ENCODE measurements around the gene RAB7A. TPM values are rescaled to one million over a fixed set of nuclear protein-coding genes. Genes with fewer than 3 reads are reported as not detected.
"Not testable (repeated sequence)": the region's sequence is repeated elsewhere in the genome, so short reads cannot be mapped to it uniquely, and the experiment has no call there.

Gene RAB7A
- total RNA-seq, 1 experiment from 2014 or later = 57.8 TPM

DNA sequence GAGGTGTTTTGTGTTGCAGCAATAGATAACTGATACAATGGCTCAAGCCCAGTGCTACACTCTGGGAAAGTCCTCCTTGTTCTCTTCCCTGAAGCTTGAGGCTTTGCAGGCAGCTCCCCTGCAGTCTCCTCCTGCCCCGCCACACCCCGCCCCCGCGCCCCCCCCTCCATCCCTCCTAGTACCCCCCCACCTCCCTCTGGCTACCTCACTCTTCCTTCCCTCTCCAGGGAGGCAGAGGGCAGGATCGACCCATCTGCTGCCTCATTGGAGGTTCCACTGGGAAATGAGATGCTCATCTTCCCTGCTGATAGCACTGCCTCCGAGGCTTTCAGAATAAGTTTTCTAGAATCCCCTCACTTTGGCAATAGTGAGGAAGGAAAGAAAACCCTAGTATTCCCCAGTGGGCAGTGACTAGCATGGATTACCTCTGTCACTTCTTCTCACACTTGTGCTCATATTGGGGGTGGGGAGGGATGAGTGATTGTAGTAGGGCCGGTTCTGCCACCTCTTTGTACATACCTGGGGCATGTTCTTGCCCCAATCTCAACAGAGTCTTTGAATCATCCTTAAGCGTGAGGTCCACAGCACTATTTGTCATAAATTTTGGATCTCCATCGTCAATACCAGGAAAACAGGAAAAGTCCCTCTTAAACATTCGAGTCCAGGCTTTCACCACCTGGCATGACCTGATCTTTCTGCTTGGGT is 16.3 kb upstream of the RAB7A start:
- no peak for DNase-seq (ENCODE audit: extremely low read depth, low read depth)

DNA sequence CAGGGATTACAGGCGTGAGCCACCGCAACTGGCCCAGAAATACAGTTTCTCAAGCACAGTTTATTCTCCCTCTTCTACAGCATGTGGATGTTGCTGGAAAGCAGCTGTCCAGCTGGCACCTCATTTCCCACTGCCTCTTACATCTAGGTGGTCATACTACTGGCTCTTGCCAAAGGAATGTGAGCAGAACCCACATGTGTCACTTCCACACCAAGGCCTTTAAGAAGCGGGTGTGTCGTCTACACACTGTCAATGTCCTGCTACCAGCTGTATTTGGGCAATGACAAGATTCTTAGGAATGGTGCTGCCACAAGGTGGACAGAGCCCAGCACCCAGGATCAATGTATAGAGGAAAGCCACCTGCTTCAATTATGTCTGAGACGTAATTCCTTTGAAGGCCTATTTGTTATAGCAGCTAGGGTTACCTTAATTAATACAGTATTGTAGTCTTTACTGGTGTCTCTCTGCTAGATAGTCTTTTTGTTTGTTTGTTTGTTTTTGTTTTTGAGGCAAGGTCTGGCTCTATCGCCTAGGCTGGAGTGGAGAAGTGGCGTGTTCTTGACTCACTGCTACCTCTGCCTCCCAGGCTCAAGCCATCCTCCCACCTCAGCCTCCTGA is 15.1 kb upstream of the RAB7A start:
- DNase-seq (ENCODE audit: extremely low read depth, low read depth) = no peak

DNA sequence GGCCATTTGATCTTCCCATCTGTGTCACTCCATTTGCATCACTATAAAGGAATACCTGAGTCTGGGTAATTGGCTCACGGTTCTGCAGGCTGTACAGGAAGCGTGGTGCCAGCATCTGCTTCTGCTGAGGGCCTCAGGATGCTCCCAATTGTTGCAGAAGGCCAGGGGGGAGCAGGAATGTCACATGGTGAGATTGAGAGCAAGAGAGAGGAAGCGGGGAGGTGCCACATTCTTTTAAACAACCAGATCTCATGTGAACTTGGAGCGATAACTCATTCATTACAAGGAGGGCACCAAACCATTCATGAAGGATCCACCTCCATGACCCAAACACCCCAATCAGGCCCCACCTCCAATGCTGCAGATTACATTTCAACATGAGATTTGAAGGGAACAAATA is 13.1 kb upstream of the RAB7A start:
- DNase-seq (ENCODE audit: extremely low read depth, low read depth) = no peak

DNA sequence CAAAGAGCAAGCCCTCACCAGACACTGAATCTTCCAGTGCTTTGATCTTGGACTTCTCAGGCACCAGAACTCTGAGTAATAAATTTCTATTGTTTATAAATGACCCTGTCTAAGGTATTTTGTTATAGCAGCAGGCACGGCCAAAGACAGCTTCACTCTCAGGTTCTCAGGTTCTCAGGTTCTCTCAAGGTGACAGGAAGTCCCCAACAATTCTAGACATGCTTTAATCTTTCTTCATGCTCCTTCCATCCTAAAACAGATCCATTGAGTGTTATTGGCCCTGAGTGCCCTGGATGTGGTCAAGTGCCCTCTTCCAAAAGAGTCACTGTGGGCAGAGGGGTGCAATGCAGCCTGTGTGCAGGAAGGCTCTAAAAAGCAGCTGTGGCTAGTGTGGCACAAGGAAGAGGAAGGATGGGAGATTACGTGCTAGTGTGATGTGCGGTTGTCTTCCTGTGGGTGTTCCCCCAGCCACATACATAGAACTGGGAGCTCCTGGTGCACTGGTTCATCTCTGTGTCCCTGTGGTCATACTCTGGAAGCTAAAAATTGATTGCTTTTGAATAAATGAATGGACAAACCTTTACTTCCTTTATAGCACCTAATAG is 11.0 kb upstream of the RAB7A start:
- no peak for DNase-seq (ENCODE audit: extremely low read depth, low read depth)

DNA sequence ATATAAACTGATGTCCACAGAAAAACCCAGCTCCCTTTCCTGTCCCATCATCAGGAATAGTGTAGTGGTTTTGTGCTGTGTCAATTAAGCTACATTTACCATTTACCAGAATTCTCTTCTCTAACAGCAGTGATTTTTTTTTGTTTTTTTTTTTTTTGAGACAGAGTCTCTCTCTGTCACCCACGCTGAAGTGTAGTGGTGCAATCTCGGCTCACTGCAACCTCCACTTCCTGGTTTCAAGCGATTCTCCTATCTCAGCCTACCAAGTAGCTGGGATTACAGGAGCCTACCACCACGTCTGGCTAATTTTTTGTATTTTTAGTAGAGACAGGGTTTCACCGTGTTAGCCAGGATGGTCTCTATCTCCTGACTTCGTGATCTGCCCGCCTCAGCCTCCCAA is 7.1 kb upstream of the RAB7A start:
- DNase-seq (ENCODE audit: extremely low read depth, low read depth) = not testable (repeated sequence)

DNA sequence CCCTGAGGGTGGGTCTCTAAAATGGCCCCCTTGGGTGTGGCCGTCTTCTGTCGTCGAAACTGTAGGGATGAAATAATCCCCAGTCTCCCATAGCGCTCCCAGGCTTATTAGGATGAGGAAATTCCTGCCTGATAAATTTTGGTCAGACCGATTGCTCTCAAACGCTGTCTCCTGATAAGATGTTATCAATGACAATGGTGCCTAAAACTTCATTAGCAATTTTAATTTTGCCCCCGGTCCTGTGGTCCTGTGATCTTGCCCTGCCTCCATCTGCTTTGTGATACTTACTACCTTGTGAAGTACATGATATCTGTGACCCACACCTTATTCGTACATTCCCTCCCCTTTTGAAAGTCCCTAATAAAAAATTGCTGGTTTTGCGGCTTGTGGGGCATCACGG is 5.1 kb upstream of the RAB7A start:
- no peak for DNase-seq (ENCODE audit: extremely low read depth, low read depth)

DNA sequence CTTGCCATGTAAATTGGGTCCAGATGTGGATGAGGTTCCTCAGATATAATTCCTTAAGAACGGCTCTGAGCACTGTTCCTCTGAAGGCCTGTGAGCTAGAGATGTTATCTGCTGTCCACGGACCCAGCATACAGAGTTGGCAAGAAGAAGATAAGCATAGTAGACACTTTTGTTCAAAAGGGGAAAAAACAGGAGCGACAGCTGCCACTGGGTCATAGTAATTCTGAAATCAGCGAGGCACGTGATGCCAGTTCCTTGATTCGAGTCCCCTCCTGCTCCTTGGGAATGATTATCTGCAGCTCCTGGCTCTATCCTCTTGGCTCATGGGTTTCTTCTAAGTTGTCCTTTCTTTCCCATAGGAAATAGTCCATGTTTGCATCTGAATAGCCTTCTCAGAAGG is 2.5 kb upstream of the RAB7A start:
- no peak for DNase-seq (ENCODE audit: extremely low read depth, low read depth)

DNA sequence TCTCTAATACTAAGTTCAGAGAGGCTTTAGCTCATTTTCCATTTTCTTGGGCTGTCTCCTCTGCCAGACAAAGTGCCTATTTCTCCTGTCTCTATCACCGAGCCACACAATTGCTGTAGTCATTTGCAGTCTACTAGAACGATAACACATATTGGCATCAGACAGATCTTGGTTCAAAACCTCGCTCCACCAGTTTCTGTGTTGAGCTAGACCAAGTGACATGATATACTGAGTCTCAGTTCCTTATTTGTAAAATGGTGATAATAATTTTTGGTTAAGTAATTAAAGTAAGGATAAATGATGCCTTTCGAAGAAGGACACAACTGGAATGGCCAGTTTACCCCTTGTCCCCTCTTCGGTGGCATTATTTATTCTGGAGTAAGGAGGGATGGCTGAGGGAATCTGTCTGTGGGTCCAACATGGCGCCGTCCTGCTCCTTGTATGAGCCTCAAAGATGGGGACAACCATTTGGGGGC is 398 bp upstream of the RAB7A start:
- DNase-seq (ENCODE audit: extremely low read depth, low read depth) = no peak

DNA sequence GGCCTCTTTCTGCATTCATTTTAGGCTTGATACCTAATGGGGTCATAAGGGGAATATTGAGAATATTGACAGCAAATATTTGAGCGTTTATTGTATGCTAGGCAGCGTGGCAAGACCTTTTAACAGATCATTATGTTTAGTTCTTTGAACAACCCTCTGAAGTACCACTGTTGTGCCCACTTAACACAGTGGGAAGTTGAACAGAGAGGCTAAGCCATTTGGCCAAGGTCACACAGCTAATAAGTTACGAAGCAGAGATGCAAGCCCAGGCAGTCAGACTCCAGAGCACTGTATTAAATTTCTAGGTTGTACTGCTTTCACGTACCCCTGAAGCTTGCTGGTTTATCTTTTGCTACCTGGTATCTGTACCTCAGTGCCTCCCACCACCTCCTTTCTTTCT is 1.1 kb downstream of the RAB7A start:
- no peak for DNase-seq (ENCODE audit: extremely low read depth, low read depth)

DNA sequence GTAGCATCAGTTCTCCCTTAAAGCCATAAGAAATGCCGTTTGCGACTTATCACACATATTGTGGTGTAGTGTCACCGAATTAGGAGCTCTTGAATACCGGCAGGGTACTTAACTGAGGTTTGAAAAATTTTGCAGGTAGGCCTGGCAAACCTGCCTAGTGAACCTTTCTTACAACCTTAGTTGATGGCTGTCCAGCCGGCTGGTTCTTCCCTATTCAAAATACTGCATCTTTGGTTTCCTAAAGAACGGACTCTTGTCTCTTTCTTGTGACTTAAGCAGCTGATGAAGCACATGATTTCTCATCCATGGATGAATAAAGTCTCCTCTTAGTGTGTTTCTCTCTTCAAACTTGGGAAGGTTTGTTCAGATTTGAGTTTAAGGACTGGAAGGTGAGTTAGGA is 1.5 kb downstream of the RAB7A start:
- DNase-seq (ENCODE audit: extremely low read depth, low read depth) = no peak

DNA sequence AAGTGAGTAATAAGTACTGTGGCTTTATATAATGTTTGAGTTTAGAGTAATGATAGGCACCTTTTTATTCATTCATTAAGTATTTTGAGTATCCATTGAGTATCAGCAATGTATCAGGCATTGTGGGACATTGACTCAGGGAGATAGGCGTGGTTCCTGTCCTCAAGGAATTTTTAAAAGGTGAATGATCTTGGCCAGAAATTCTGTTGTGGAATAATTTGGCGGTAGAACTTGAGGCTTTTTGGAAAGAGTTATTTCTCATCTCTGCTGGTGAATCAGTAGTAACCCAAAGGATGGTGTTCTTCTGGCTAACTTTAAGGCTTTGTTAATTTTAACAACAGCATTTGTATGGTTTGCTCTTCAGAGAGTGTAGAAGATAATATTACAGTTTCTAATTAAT is 2.0 kb downstream of the RAB7A start:
- no peak for DNase-seq (ENCODE audit: extremely low read depth, low read depth)

DNA sequence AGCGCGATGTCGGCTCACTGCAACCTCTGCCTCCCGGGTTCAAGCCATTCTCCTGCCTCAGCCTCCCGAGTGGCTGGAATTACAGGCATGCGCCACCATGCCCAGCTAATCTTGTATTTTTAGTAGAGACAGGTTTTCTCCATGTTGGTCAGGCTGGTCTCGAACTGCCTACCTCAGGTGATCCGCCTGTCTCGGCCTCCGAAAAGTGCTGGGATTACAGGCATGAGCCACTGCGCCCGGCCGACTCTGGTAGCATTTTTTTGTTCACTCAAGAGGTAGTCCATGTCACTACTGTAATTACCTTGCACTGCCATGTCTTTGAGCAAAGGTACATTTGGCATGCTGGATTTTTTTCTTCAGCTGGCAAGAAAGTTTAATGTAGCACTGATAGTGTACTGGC is 2.5 kb downstream of the RAB7A start:
- not testable (repeated sequence) for DNase-seq (ENCODE audit: extremely low read depth, low read depth)

DNA sequence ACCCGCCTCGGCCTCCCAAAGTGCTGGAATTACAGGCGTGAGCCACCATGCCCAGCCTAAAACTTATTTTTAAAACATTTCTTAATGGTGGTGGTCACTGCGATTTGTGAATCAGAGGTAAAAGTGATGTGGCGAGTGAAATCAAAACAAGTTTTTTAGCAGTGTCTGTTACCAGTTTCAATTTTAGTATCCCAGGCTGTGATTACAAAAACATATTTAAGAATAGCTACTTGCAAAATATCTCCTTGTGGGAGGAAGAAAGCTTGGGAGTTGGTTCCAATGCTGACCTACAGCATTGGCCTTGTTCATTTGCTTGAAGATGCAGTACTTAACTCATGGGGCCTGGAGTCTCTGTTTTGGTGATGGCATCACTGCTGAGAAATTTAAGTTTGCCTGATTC is 4.5 kb downstream of the RAB7A start:
- no peak for DNase-seq (ENCODE audit: extremely low read depth, low read depth)

DNA sequence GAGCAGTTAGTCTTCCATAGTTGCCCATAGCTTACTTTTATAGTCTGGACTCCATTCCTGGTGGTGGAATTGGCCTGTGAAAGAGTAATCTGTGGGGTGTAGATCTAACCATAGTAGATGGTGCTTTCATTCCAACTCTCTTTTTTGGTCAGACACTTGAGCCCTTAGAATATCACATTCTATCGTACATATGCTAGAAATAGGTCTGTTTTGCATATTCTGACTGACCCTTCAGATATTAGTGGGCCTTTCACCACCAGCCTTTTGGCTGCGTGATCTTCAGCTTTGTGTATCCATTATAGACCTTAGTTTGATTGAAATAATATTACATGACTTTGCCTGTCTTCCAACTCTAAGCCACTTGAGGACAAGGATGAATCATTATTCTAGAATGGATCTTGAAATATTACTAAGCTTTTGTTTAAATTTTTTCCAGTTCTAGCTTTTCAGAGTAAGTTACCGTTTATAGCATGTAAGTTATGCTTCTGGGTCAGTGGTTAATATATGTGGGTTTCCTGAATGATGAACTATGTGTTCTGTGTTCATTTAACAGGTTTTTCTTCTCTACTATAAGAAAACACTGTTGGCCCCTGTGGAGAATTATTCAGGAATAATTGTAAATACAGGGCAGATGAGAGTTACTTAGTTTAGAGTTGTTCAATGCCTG is 8.7 kb downstream of the RAB7A start:
- no peak for DNase-seq (ENCODE audit: extremely low read depth, low read depth)

DNA sequence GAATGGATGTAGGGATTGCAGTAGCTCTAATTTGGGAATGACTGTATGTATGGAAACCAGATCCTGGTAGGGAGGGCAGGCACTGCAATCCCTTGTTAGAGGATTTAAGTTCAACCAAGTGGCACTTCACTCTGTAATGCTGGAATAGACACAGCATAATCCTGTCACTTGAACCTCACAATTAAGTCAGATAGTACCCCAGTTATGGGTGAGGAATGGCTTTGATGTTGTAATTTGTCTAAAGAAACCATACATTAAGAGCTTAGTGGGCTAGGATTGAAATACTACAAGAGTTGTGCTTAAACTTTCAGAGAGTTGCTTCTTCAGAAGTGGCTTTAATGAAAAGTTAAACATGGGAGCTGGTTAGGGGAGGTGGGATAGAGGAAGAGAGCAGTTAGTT is 9.3 kb downstream of the RAB7A start:
- DNase-seq (ENCODE audit: extremely low read depth, low read depth) = no peak

DNA sequence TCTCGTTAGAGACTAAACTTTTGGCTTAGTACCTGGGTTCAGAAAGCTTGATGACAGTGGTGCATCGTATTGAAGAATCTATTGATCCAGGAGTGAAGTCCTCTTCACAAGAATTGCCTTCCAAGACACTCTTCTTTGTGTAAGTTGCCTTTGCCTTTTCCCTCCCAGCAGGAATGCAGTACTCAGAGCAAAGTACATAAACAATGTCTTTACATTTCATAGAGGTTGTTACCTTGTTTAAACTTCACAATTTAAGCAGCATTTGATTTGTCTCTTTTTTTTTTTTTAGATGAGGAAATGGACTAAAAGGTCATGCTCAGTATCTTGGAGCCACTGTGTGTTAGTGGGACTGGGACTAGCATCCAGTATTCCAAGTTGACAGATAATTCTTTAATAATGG is 9.9 kb downstream of the RAB7A start:
- no peak for DNase-seq (ENCODE audit: extremely low read depth, low read depth)

DNA sequence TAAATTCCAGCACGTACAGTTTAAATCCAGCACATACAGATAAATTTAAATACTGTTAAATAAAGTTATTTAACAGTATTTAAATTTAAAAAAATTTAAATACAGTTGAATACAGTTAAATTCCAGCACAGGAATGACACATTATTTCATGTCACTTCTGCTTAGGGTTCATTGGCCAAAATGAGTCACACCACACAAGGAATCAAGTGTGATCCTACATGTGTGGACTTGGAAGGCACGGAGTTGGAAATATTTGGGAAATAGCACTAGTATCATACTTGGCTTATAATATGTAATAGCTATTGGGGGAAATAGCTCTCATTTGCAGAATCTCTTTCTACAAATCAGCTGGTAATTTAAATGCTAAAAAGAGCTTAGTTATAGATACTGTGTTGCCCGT is 10.6 kb downstream of the RAB7A start:
- DNase-seq (ENCODE audit: extremely low read depth, low read depth) = no peak

DNA sequence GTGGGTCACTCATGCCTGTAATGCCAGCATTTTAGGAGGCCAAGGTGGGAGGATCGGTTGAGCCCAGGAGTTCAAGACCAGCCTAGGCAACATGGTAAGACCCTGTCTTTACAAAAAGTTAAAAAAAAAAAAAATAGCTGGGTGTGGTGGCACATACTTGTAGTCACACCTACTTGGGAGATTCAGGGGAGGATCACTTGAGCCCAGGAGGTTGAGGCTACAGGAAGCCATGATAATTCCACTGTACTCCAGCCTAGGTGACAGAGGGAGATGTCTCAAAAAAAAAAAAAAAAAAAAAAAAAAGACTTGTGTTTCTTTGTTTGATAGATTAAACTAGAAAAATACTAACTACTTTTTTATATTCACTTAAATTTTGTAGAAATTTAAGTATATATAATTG is 14.6 kb downstream of the RAB7A start:
- no peak for DNase-seq (ENCODE audit: extremely low read depth, low read depth)

DNA sequence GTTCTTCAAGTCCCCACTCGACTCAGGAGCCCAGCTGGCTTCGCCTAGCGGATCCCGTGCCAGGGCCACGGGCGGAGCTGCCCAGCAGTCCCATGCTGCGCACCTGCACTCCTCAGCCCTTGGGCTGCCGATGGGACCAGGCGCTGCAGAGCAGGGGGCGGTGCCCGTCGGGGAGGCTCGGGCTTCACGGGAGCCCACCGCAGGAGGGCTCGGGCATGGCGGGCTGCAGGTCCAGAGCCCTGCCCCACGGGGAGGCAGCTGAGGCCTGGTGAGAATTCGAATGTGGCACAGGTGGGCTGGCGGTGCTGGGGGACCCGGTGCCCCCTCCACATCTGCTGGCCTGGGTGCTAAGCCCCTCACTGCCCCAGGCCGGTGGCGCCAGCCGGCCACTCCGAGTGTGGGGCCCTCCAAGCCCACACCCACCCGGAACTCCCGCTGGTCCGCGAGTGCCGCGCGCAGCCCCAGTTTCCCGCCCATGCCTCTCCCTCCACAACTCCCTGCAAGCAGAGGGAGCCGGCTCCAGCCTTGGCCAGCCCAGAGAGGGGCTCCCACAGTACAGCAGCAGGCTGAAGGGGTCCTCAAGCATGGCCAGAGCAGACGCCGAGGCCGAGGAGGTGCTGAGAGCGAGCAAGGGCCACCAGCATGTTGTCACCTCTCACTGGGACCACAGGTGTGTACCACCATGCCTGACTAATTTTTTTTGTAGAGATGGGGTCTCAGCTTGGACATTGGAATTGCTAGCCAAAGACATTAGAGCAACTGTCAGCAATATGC is 17.0 kb downstream of the RAB7A start:
- no peak for DNase-seq (ENCODE audit: extremely low read depth, low read depth)

DNA sequence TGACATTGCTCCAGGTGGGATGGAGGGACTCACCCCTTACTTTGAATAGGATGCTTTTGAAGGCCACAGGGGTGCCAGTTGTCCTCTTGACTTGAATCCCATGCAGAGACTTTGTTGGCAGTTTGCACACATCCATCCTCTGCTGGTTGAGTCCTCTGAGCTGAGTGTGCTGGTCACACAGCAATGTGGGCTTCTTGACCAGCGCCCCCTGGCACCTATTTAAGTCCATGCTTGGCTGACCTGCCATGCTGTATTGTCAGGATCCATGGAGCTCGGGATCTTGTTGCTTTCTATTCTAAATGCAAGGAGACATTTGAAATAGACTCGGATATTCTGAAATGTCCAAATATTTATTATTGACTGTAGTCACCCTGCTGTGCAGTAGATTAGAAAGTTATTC is 19.8 kb downstream of the RAB7A start:
- DNase-seq (ENCODE audit: extremely low read depth, low read depth) = no peak

DNA sequence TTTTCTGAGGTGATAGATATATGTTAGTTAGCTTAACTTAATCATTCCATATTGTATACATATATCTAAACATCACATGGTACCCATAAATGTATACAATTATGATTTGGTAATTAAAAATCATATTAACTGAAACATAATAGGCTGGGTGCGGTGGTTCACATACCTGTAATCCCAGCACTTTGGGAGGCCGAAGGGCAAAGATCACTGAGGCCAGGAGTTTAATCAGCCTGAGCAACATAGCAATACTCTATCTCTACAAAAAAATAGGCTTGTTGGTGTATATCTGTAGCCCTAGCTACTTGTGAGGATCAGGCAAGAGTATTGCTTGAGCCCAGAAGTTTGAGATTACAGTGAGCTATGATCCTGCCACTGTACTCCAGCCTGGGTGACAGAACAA is 20.9 kb downstream of the RAB7A start:
- DNase-seq (ENCODE audit: extremely low read depth, low read depth) = no peak
